ENCODE results near the gene SLC16A8.

SLC16A8 gene, protein sequence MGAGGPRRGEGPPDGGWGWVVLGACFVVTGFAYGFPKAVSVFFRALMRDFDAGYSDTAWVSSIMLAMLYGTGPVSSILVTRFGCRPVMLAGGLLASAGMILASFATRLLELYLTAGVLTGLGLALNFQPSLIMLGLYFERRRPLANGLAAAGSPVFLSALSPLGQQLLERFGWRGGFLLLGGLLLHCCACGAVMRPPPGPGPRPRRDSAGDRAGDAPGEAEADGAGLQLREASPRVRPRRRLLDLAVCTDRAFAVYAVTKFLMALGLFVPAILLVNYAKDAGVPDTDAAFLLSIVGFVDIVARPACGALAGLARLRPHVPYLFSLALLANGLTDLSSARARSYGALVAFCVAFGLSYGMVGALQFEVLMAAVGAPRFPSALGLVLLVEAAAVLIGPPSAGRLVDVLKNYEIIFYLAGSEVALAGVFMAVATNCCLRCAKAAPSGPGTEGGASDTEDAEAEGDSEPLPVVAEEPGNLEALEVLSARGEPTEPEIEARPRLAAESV

DNA sequence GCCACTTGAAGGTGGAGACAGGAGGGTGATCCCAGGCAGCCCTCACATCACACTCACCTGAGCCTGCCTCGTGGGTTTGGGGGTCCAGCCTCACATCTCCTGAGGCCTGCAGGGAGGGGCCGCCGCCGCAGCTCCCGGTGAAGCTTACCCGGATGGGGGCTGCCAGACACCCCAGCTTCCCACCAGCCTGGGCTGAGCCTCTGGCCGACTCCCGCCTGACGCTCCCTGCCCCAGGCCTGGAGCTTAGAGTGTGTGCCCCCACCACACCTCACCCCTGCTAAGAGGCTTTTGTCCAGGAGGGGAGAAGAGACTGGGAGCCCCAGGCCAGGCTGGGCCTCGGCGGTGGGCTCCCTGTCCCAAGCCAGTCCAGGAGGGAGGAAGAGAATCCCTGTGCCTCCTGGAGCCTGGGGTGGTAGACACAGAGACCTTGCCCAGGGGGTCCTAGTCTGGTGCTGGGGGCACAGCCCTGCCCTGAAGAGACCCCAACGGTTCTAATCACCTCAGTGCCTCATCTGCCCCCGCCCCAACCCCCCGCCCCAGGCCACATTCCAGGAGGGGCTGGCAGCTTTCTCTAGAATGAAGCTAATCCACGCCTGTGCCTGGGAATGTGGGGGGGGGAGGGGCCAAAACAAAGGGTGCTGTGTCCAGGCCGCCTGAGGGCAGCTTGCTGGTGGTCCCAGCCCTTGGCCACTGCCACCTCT is at the start of gene SLC16A8:
TSS of gene SLC16A8 (minus strand) at position 254 of the 701 bp plus-strand sequence. CDS start 1,311 bp downstream, outside the sequence.
- TF ChIP-seq, protein P1, sequence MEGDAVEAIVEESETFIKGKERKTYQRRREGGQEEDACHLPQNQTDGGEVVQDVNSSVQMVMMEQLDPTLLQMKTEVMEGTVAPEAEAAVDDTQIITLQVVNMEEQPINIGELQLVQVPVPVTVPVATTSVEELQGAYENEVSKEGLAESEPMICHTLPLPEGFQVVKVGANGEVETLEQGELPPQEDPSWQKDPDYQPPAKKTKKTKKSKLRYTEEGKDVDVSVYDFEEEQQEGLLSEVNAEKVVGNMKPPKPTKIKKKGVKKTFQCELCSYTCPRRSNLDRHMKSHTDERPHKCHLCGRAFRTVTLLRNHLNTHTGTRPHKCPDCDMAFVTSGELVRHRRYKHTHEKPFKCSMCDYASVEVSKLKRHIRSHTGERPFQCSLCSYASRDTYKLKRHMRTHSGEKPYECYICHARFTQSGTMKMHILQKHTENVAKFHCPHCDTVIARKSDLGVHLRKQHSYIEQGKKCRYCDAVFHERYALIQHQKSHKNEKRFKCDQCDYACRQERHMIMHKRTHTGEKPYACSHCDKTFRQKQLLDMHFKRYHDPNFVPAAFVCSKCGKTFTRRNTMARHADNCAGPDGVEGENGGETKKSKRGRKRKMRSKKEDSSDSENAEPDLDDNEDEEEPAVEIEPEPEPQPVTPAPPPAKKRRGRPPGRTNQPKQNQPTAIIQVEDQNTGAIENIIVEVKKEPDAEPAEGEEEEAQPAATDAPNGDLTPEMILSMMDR (conservative IDR thresholded peaks at IDR 0.05): no peak
- H3K27ac ChIP-seq: no peak within 1 kb of the TSS

DNA sequence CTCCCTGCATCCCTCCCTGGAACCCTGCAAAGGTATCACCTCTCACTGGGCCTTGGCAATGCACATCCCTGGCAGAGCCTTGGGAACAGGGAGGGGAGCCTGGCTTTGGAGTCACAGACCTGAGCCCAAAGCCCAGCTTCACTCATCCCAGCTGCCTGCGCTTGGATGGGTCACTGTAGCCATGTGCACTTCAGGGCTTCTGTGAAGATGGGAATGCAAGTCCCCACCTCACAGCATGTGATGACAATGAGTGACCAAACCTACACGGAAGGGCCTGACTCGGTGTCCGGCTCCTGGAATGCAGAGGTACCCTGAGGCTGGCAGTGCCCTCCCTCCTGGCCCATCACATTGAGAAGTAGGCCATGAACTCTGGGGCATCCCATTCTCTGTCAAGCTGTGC is 49.3 kb upstream of the SLC16A8 start:
- no peak overlapping the region for H3K27ac ChIP-seq

DNA sequence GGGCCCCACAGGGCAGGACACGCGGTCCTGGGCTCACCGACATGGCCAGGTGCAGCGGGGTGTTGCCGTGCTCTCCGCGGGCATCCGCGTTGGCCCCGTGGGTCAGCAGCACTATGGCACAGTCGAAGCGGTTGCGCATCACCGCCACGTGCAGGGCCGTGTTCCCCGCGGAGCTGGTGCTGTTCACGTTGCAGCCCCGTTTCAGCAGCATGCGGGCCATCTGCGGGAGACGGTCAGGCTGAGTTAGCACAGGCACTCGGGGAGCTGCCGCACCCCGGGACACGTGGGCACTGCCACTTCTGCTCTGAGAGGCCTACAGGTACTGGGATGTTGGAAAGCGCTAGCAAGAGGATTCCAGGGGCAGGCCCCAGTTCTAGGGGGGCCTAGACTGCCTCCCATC is 48.8 kb upstream of the SLC16A8 start:
- H3K27ac ChIP-seq: no peak overlapping the region
- TF ChIP-seq, protein P1 (conservative IDR thresholded peaks at IDR 0.05): no peak

More for the DNA sequence above, 49.3 kb upstream of the SLC16A8 start:
- TF ChIP-seq, protein P1 (conservative IDR thresholded peaks at IDR 0.05): no peak

DNA sequence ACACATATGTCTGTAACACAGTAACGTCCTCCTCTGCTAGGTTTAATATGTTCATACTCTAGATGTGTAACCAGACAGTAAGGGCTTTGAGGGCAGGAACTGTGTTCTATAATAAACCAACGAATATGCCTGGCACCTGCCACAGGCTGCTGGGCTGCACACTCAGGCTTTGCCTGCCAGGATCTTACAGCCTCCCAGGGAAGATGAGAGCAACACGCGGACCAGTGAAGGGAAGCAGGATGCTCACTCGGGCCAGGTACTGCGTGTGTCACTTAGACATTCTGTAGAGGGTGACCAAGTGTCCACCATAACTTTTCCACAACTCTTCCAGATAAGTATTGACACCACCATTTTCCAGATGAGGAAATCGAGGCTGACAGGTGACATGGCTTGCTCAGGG is 48.2 kb upstream of the SLC16A8 start:
- TF ChIP-seq, protein P1 (conservative IDR thresholded peaks at IDR 0.05): no peak
- H3K27ac ChIP-seq: no peak overlapping the region

DNA sequence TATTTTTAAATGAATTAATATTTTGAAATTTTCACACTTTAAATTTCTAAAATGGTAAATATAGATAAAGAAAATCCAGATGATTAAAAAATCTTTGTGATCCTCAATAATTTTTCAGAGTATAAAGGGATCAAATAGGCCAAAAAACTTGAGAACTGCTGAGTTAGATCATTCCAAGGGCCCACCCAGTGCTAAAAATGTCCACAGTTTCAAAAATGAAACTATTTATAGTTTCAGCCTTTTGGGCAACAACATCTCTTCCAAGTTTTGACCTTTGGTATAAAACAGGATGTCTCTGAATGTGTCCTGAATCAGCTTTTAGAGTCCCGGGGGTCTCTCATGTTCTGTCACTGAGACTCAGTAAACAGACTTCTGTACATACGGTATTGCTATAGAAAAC is 47.4 kb upstream of the SLC16A8 start:
- TF ChIP-seq, protein P1 (conservative IDR thresholded peaks at IDR 0.05): no peak
- no peak overlapping the region for H3K27ac ChIP-seq

DNA sequence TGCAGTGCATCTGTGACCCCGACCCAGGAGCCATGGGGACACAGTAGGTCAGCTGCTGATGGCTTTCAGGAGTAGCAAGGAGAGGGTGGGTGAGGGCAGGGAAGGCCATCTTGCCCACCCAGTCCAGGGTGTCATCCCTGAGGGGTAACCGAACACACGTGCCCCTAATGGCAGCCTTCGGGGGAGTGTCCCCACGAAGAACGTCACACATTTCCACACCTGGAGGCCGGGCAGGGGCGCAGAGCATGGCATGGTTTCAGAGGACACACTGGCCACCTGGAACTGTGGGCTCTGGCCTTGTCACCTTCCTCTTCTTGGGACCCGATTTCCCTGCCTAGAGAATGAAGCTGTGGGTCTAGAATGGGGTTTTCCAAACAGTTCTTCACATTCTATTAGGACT is 45.9 kb upstream of the SLC16A8 start:
- TF ChIP-seq, protein P1 (conservative IDR thresholded peaks at IDR 0.05): no peak
- H3K27ac ChIP-seq: no peak overlapping the region

DNA sequence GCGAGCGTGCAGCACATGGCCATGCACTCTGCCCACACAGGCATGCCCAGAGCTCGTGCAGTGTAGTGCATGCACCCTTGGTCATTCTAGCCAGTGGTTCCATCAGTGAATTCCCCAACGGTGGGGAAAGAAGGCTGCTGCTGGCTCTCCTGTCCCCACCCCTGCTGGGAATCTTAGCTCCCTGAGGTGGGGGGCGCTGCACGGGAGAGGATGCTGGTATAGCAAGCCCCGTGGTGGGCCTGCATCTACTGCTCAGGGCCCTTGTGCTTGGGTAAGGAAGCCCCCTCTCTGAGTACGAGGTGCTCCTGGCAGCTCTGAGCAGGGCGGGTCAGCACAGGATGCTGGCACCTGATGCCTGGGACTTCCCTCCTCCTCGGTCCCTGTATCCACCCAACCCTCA is 45.0 kb upstream of the SLC16A8 start:
- TF ChIP-seq, protein P1 (conservative IDR thresholded peaks at IDR 0.05): no peak
- H3K27ac ChIP-seq: no peak overlapping the region
